Measurements from ENCODE around the gene CYREN.

DNA sequence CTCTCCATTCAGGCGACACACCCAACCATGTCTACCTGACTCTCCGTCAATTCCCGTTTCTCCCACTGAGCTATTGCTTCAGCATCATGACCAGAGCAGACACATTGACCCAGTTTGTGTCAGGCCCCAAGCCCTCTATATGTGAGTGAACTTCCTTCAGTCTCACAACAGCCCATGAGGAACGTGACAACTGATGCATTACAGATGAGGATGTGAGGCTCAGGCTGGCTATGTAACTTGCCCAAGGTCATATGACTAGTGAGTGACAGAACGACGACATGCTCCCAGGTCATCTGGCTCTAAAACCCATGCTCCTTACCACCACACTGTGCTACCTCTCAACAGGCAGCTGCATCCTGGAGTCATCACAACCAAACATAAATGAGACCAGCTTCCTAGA lies 19.0 kb downstream of the CYREN start:
- peak in 1 of 2 donors; percentile 51 for TF ChIP-seq EP300 (IDR thresholded peaks at IDR 0.05)
- TF ChIP-seq, protein P1, sequence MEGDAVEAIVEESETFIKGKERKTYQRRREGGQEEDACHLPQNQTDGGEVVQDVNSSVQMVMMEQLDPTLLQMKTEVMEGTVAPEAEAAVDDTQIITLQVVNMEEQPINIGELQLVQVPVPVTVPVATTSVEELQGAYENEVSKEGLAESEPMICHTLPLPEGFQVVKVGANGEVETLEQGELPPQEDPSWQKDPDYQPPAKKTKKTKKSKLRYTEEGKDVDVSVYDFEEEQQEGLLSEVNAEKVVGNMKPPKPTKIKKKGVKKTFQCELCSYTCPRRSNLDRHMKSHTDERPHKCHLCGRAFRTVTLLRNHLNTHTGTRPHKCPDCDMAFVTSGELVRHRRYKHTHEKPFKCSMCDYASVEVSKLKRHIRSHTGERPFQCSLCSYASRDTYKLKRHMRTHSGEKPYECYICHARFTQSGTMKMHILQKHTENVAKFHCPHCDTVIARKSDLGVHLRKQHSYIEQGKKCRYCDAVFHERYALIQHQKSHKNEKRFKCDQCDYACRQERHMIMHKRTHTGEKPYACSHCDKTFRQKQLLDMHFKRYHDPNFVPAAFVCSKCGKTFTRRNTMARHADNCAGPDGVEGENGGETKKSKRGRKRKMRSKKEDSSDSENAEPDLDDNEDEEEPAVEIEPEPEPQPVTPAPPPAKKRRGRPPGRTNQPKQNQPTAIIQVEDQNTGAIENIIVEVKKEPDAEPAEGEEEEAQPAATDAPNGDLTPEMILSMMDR (IDR thresholded peaks at IDR 0.05): no peak
